HepG2 (cell line): ENCODE data around the gene SERTAD1. TPM values are rescaled to one million over a fixed set of nuclear protein-coding genes. Genes with fewer than 3 reads are reported as not detected.

ENCODE experiments used
- CSRNP1 ChIP-seq: sonication (generic); formaldehyde crosslinking; IDR thresholded peaks from 2 replicates; pipeline ENCODE4 v1.8.1; 2023; ENCODE audit warnings: mild to moderate bottlenecking, missing genetic modification reagents
- DR1 ChIP-seq: sonication (generic); formaldehyde crosslinking; IDR thresholded peaks from 2 replicates; pipeline ENCODE4 v1.8.0; 2021; ENCODE audit warnings: mild to moderate bottlenecking, missing genetic modification reagents, inconsistent platforms
- FOXO4 ChIP-seq: sonication (generic); formaldehyde crosslinking; conservative IDR thresholded peaks from 2 replicates; pipeline ENCODE4 v1.8.1; 2023; ENCODE audit warnings: missing genetic modification reagents
- GPBP1L1 ChIP-seq: sonication (generic); formaldehyde crosslinking; IDR thresholded peaks from 2 replicates; pipeline ENCODE4 v1.5.0; 2020; ENCODE audit warnings: mild to moderate bottlenecking, missing genetic modification reagents
- IKZF4 ChIP-seq: sonication (generic); formaldehyde crosslinking; IDR thresholded peaks from 2 replicates; pipeline ENCODE4 v1.5.1; 2020; ENCODE audit warnings: borderline replicate concordance, mild to moderate bottlenecking, low read depth, missing genetic modification reagents; ENCODE audit errors: not compliant biosample characterization
- PLRG1 ChIP-seq: fragments of 450-650 bp; conservative IDR thresholded peaks from 2 replicates; pipeline ENCODE4 v1.6.1; 2016
- SRF ChIP-seq: IDR thresholded peaks from 2 replicates; pipeline ENCODE4 v1.6.1; 2011; ENCODE audit warnings: mild to moderate bottlenecking, low read depth, low read length, moderate library complexity
- XRCC5 ChIP-seq: fragments of 200-400 bp; formaldehyde crosslinking; optimal IDR thresholded peaks from 2 replicates; pipeline ENCODE3; 2017; ENCODE audit warnings: mild to moderate bottlenecking, low read length
- ZBTB4 ChIP-seq: sonication (generic); formaldehyde crosslinking; IDR thresholded peaks from 2 replicates; pipeline ENCODE4 v1.4.0; 2020; ENCODE audit warnings: missing genetic modification reagents, mild to moderate bottlenecking, borderline replicate concordance
- ZEB1 ChIP-seq: IDR thresholded peaks from 2 replicates; pipeline ENCODE4 v1.6.1; 2012; ENCODE audit warnings: mild to moderate bottlenecking, low read depth, inconsistent platforms; ENCODE audit not compliant: insufficient replicate concordance
- ZNF296 ChIP-seq: sonication (generic); formaldehyde crosslinking; conservative IDR thresholded peaks from 2 replicates; pipeline ENCODE4 v1.5.0; 2020; ENCODE audit warnings: mild to moderate bottlenecking, missing genetic modification reagents
- ZNF354B ChIP-seq: sonication (generic); formaldehyde crosslinking; IDR thresholded peaks from 2 replicates; pipeline ENCODE4 v1.8.0; 2022; ENCODE audit warnings: mild to moderate bottlenecking, missing genetic modification reagents
- ZNF577 ChIP-seq: sonication (generic); formaldehyde crosslinking; IDR thresholded peaks from 2 replicates; pipeline ENCODE4 v1.4.0; 2020; ENCODE audit warnings: mild to moderate bottlenecking, low read depth, missing genetic modification reagents, borderline replicate concordance
- ZNF597 ChIP-seq: sonication (generic); formaldehyde crosslinking; IDR thresholded peaks from 2 replicates; pipeline ENCODE4 v1.5.0; 2020; ENCODE audit warnings: missing genetic modification reagents
- ZNF687 ChIP-seq: sonication (generic); formaldehyde crosslinking; IDR thresholded peaks from 2 replicates; pipeline ENCODE4 v1.5.1; 2020; ENCODE audit warnings: mild to moderate bottlenecking, missing genetic modification reagents, moderate library complexity
- ZNF720 ChIP-seq: sonication (generic); formaldehyde crosslinking; IDR thresholded peaks from 2 replicates; pipeline ENCODE4 v1.4.0; 2020; ENCODE audit warnings: missing genetic modification reagents
- polyA plus RNA-seq, 8 experiments: library from polyadenylated mRNA; depleted of rRNA in 3 of 8; stranded (reverse) in 7 of 8; unstranded in 1 of 8; fragments of >200 nt; fragmentation: Illumina TruSeq in 4 of 8; extraction: Trizol in 4 of 8; gene quantifications; 2 replicates each; pipeline versions ENCODE4 v1.2.1 to v1.2.3, GENCODE V29; 2011 to 2016; ENCODE audit warnings: low read depth in 4 of 8, missing spikeins in 1 of 8, mixed read lengths in 1 of 8; ENCODE audit not compliant: insufficient read depth in 1 of 8
- total RNA-seq, 5 experiments: library from RNA; depleted of rRNA; stranded (reverse); fragments of >200 nt; fragmentation: Illumina TruSeq; extraction: Trizol; gene quantifications; 2 replicates each; pipeline ENCODE4 v1.2.3, GENCODE V29; 2016; ENCODE audit warnings: low read depth in 1 of 5

SERTAD1 gene
- total and polyA plus RNA-seq, 2 of the 13 experiments (the other 11 are each of a cell fraction or from before 2014, with no cell fraction given): 4.3 to 4.5 TPM

GRCh38 chr19:40461669-40462221 lies 36.0 kb upstream of the SERTAD1 start (continued):
- TF ChIP-seq ZBTB4 (CRISPR knock-in tag) (no peak), XRCC5 (no peak), FOXO4 (CRISPR knock-in tag) (no peak), ZNF687 (CRISPR knock-in tag) (peak; percentile 74), ZNF354B (CRISPR knock-in tag) (no peak), GPBP1L1 (CRISPR knock-in tag) (no peak), ZEB1 (no peak), PLRG1 (no peak), IKZF4 (CRISPR knock-in tag) (no peak), ZNF577 (CRISPR knock-in tag) (no peak), CSRNP1 (CRISPR knock-in tag) (no peak), DR1 (CRISPR knock-in tag) (no peak), ZNF720 (CRISPR knock-in tag) (no peak), SRF (no peak), ZNF597 (CRISPR knock-in tag) (no peak), ZNF296 (CRISPR knock-in tag) (no peak)
